Non-pigmented ciliary epithelial cell (primary cell): ENCODE results near the gene CAV3.
"Not testable (repeated sequence)": the region's sequence is repeated elsewhere in the genome, so short reads cannot be mapped to it uniquely, and the experiment has no call there.

Experiments used
- DNase-seq: peaks from one replicate; pipeline ENCODE4 v3.0.0-alpha.2; 2010; ENCODE audit warnings: low read depth

Gene CAV3

DNA sequence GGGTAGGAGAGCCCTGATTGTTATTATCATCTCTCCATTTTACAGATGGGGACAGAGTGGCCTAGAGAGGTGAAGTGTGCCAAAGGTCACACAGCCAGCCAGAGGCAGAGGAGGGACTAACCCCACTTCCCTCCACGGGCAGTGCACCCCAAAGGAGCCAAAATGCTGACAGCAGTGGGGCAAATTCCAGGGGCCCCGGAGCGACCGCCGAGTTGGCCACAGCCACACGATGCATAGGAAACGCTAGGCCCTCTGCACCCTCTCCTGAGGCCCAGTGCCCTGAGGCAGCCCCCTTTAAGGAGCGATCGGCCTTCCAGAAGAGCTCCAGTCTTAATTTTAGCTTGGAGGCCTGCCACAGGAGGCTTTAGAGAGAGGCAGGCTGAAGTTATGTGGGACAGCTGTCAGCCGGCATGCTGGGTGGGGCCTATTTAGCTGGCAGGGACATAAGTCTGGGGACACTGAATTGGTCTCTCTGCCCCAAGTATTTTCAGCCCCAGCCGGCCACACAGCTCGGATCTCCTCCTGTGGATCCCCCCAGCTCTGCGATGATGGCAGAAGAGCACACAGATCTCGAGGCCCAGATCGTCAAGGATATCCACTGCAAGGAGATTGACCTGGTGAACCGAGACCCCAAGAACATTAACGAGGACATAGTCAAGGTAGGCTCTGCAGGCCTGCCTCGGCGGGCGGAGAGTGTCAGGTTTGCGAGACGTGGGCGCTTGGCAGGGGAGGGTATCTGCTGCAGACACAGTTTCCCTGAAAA lies at the start of gene CAV3:
TSS of gene CAV3 (plus strand) at position 471 of the 763 bp plus-strand sequence. CDS start at position 546, 75 bp downstream.
- DNase-seq, result no peak

DNA sequence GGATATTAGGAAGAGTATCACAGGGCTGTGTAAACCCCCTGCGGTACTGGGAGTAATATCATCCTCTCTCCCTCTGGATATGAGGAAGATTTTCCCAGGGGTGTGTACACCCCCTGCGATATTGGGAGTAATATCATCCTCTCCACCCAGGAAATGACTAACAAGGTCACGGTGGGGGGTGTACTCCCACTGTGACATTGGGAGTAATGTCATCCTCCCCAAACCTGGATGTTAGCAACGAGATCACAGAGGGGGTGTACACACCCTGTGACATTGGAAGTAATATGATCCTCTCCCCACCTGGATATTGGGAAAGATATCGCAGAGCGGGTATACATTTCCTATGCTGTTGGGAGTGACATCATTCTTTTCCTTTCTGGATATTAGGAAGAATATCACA lies 48.6 kb upstream of the CAV3 start:
- DNase-seq, result not testable (repeated sequence)

DNA sequence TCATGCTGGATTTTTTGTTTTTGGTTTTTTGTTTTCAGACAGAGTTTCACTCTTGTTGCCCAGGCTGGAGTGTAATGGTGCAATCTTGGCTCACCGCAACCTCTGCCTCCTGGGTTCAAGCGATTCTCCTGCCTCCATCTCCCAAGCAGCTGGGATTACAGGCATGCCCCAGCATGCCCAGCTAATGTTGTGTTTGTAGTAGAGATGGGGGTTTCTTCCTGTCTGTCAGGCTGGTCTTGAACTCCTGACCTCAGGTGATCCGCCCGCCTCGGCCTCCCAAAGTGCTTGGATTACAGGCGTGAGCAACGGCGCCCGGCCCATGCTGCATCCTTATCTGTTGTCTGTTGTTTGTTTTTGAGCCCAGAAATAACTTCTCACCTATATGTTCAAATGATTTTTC lies 42.3 kb upstream of the CAV3 start:
- not testable (repeated sequence) for DNase-seq

DNA sequence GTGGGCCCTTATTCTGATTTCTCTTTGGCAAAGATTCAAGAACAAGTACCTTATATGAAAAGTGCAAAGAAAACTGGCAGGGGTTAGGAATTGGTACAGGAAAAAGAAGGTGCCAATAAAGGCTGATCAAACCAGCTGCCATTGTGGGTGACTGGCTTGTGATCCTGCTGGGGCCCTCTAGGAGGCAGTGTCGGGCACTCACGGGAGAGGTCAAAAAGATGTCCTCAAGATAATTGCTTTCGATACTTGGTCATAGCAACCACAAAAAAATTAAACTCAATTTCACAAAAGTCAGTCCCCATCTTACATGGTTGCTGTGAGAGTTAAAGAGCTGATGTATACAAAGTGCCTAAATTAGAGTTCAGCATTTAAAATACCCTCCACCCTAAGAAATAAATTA lies 31.0 kb upstream of the CAV3 start:
- no peak for DNase-seq

DNA sequence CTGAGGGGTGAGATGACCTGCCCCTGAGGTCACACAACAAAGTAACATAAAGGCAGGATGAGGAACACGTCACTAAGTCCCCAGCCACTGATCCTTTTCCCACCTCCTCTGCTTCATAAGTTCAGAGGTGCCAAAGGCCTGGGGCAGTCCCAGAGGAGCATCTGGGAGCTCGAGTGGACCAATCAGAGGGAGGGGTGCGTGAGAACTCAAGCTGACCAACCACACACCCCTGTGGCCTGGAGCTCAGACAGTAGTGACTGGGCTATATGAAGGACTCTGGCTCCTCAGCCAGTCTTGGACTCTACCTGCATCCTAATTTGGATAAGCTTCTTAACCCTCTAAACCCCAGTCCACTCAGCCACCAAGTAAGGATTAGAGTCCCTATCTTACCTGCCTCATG lies 28.0 kb upstream of the CAV3 start:
- no peak for DNase-seq

DNA sequence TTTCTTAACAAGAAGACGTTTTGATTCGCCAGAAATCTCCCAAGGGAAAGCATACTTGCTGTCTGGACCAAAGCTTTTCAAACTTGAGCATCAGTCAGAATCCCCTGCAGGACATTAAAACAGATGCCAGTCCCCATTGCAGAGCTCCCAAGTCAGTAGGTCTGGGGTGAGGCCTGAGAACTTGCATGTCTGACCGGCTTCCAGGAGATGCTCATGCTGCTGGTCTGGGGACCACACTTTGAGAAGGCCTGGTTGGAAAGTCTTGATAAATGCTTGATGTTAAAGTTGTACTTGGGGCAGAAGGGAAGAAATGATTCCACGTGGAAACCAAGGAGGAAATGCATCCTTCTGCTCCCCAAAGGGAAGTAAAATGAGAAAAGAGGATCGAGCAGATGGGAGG lies 24.3 kb upstream of the CAV3 start:
- no peak for DNase-seq

DNA sequence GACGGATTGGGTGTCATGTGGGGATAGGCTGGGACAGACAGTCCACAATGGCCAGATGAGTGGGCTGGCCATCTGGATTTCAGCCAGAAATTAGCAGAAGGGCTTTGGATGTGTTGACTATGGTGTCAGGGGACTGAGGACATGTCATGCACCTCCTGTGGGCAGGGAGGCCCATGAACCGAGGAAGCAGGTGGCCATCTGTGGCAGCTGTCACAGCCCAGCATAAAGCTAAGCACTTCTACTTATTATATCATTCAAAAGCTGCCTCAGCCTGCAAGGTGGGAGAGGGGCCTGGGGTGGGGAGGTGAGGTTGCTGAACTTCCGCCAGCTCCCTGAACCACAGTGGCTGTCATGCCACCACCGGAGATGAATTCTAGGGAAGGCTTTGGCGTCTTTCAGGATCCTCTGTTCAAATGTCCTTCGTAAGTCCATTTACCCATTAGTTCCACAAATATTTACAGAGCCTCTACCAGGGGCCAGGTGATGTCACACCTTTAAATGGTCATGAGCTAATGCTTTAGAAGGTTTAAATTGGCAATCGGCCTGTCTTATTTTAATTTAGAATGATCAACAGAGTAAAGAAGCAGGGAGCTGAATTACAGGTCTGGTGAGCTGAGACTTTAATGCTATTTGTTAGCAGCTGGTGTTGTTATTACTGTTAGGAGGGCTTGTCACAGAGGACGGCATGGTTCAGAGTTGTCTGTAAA lies 23.6 kb upstream of the CAV3 start:
- DNase-seq, result no peak

DNA sequence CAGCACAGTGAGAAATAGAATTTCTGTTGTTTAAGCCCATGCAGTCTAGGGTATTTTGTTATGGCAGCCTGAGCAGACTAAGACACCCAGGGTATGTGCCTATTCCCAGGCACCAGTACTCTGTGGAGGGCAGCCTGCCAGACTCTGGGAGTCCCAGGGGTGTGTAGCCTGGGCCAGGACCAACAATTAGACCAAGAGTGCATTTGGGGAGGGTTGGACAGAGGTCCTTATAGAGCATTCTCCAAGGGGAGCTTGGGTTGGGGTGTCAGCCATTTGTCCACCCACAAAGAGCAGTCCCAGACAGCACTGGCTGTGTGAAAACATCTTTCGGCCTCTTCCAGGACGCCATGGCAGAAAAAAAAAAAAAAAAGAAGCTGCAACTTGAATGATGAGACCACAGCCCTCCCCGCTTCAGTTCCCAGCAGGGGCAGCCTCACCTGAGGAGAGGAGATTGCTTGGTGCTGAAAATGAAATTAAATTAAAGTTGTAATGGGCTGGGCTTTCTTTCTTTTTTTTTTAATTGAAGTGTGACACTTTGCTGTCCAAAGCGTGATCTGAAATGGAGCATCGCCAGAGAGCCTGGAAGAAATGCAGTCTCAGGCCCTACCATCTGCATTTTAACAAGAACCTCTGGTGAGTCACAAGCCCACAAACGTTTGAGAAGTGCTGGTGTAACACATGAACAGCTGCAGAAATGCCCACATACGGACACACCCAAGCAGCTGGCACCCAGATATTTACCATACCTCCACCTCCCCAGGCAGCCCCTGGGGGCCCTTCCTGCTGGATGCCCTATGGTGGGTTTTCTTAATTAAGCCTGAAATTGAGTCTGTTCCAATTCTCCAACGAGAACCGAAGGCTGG lies 21.3 kb upstream of the CAV3 start:
- no peak for DNase-seq

DNA sequence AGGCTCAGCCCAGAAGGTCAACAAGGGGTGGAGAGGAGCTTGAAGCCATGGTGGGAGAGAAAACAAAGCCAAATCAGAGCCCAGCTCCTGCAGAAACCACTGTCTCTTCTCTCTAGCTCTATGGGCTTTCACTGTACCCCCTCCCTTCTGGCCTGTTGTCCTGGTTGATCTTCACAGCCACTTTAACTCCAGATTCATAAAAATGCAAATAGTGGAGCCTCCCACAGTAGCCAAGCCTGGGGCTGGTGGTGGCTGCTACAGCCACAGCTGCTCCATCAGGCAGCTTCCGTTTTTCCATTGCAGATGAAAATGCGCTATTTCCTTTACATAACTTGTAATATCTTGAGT lies 20.7 kb upstream of the CAV3 start:
- DNase-seq, result no peak

DNA sequence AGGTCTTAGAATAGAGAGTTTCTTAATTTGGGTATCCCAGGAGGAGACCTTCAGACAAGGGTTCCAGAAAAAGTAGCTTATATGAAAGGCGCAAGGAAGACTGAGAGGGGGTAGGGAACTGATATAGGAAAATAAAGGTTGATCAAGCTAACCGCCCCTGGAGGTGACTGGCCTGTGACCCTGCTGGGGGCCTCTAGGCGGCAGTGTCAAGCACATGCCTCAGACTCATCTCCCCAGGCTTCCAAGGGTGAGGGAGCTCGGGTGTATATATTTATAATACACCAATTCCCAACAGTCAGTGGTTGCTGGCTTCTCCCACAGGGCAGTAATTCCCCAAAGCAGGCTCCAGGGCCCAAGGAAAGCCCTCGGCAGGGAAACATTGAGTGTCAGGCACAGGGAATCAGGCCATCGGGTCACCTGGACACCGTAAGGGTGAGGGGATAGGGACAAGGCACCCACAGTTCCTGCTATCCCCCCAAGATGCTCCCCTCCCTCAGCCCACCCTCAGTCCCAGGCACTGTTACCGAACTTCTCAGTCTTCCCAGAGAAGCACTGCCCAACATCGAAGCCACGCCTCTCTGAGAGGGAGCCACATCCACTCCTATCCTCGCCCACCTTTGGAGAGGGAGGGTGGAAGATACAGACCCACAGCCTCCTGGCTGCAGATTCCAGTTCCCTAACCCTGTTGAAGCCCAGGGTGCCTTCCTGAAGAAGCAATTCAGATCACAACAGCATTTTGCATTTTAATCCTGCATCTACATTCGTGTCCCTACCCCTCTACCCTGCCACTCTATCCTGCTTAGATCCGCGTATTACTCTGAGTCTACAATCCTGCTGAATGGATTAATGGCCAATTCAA lies 19.5 kb upstream of the CAV3 start:
- no peak for DNase-seq

DNA sequence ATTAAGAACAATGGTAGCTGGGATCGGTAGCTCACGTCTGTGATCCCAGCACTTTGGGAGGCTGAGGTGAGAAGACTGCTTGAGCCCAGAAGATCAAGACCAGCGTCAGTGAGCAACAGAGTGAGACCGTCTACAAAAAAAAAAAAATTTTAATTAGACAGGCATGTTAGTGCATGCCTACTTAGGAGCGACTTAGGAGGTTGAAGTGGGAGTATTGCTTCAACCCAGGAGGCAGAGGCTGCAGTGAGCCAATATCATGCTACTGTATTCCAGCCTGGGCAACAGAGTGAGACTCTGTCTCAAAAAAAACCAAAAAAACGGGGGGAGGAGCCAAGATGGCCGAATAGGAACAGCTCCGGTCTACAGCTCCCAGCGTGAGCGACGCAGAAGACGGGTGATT lies 17.8 kb upstream of the CAV3 start:
- not testable (repeated sequence) for DNase-seq

DNA sequence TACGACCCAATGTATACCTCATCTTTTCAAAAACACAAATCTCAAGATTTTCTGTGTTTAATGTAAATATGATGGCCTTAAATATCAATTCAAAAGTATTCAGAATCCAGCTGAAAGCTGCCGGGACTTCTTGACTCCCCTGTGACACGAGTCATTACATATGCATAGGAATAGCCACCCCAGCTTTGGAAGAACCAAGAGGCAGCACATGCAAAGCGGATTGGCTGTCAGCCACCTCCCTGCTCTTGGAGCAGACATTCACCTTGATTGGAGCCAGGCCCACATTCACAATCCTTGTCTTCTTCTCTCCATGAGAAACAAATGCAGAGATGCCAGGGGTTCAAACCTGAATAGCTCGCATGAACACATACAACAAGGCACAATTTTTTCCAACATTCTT lies 10.8 kb upstream of the CAV3 start:
- DNase-seq, result no peak

DNA sequence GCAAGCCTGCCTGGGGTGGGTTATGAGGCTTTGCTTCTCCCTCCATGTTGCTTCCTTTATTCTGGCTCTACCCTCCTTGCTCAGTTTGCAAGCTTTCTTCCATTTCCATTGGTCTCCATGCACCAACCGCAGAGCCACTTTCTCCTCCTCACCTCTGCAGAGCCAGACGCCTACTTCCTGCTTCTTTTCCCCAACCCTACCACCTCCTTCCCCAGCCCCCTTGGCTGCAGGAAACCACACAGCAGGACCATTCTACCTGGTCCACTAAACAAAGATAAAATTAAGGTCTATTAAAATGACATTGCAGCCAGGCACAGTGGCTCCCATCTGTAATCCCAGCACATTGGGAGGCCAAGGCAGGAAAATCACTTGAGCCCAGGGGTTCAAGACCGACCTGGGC lies 10.0 kb upstream of the CAV3 start:
- DNase-seq, result no peak

DNA sequence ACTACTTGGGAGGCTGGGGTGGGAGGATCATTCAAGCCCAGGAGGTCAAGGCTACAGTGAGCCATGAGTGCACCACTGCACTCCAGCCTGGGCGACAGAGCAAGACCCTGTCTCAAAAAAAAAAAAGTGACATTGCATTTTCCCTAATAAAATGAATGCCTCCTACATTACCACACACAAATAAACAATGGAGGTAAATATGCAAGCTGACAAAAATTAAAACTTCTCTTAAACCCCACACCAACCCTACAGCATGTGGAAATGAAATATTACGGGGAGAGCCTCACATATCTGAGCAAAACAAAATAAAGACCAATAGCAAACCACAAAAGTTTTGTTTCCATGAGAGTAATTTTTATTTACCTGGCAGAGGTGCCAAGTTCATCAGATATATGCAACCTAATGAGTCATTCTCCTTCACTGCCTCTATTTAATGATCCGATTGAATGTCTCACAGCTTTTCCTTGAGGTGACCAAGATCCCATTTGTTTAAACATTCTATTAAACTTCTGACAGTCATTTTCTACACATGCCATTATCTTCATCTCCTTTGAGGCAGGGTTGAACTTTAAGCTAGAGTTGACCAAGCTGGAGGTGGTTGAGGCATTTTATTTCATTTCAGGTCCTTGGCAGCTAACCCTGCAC lies 9.4 kb upstream of the CAV3 start:
- DNase-seq, result no peak

DNA sequence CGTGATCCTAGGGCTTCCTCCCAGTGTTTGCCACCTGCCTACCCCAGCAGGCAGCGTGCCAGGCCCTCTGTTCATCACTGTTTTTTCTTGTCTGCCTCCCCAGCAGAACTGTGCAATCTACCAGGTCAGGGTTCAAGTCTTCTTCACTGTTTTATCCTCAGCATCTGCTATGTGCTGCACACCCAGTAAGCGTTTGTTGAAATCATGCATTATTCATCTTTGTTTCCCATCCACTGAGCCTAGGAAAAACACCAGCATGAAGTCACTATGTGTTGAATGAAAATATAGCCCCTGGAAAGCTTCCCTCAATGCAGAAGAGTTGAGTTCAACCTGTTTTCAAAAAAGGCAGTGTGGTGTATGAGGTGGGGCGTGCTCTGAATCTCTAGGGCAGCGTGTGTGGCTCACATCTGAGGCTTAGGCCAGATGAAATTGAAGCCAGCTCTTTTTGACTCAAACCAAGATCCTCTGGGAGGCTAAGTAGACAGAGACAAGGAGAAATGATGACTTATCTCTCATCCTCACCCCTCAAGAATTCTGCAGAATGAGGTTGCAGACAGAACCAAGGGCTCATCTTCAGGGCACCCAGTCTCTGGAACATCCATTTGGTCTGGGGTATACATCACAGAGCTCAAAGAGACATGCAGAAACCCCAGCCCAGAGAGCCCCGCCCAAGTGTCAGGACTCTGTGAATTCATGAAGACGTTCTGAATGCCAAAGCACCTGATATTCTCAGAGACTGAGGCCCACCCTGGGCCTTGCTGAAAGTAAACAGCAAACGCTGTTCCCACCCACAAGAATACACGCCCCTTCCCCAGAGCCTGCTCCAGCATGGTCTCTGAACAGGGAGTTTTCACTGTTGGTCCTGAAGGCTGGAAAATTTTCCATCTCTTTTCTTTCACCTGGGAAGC lies 5.7 kb upstream of the CAV3 start:
- DNase-seq, result no peak

DNA sequence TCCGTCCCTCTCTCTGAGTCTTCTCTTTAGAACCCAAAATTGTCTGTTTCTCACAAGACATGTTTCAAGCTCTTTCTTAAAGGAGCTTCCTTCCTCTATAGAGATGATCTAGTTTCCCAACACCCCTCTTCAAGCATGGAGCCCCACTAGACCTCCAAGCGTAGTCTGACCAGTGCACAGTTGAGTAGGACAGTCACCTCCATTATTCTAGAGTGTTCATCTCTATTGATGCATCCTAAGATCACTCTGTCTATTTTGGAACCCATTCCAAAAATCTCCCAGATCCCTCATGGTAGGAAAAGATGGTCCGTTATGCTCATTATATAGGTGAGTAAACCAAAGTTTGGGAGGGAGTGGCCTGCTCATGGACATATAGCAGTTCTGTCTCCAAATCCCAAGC lies 4.1 kb upstream of the CAV3 start:
- no peak for DNase-seq

DNA sequence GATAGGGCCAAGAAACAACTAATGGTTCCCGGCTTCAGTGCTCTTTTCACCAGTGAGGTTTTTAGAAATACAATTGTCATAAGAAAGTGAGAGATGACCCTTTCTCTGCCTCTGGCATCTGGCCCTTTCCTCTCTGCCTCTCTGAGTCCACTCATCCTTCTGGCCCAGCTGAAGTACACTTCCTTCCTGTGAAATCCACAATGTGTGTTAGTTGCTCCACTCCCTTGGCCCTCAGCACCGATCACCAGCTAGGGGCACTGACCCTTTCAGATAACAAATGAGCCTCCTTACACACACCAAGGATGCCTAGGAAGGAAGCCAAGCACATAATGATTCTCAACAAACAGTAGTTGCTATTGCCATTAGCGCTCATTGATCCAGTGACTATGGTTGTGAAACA lies 2.9 kb upstream of the CAV3 start:
- no peak for DNase-seq

DNA sequence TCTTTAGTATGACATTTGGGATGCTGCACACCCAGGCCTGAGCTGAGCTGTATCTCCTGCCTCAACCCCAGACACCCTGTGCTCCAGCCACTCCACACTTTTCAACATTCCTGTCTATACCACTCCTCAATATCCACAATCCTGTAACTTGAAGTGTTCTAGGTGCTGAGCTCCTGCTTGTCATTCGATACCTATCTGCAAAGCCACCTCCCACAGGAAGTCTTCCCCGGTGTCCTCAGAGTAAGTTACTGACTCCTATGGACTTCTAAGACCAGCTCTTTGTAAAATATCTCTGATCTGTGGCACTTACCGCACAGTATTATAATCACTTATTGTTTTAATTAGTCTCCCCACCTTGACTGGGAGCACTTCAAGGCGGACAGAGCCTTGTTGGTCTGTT lies 1.2 kb upstream of the CAV3 start:
- no peak for DNase-seq

DNA sequence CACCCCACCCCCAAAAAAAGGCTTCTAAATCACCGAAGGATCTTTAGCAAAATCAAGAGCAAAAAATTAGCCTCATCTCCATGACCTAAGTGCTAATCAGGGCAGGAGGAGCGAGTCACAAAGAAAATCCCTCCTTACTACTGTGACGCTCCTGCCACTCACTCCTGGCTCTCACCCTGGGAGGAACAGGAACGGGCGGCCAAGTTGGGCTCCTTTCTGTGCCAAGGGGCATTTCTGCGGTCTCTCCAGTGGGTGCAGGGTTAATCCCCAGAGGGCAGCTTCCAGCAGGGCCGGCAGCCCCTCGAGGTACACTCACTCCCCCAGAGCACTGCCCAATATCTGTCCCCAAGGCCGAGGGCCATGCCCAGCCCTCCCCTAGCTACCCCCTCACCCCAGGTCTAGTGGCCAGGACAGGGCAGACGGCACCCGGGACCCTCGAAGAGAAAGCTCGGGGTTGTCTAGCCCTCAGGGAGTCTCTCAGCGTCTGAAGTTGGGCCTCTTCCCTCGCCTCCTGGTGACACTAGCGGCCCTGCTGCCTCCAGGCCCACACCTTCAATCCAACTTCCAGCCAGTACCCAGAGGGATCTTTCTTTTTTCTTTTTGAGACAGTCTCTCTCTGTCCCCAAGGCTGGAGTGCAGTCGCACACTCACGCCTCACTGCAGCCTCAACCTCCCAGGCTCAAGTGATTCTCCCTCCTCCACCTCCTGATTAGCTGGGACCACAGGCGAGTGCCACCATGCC lies 706 bp downstream of the CAV3 start:
- no peak for DNase-seq

DNA sequence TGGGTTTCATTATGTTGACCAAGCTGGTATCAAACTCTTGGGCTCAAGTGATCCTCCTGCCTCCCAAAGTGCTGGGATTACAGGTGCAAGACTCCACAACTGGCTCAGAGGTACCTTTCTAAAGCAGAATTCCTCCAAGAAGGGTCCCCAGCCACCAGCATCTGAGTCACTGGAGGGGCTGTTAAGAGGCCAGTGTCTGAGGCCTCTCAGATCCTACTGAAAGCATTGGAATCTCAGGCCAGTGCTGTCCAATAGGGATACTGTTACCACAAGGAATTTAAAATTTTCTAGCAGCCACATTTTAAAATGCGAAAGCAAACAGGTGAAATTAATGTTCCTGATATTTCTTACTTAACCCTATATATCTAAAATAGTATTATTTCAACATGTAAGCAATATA lies 1.3 kb downstream of the CAV3 start:
- DNase-seq, result no peak
